Suprapubic skin (tissue), 4 donors: Measurements from ENCODE around the gene KLF16.

Experiments
- CTCF ChIP-seq, 2 donors: fragments of 200-600 bp in 1 of 2; fragments of 450-650 bp in 1 of 2; sonication (generic) in 1 of 2; IDR thresholded peaks; one replicate each; pipeline ENCODE4 v1.5.1; 2016 to 2019; ENCODE audit warnings: antibody characterized with exemption in 2 of 2, mild to moderate bottlenecking in 1 of 2, moderate library complexity in 1 of 2
- EP300 ChIP-seq: sonication (generic); formaldehyde crosslinking; IDR thresholded peaks from one replicate; pipeline ENCODE4 v1.6.1; 2017; ENCODE audit warnings: antibody characterized with exemption
- POLR2AphosphoS5 ChIP-seq, 3 donors: sonication (generic); formaldehyde crosslinking; IDR thresholded peaks; one replicate each; pipeline ENCODE4 v1.6.1; 2017; ENCODE audit warnings: antibody characterized with exemption in 3 of 3

GRCh38 chr19:1905110-1905862 is 41.9 kb upstream of the KLF16 start, which contains the start of the genes ADAT3 and SCAMP4:
- no peak for TF ChIP-seq CTCF (IDR thresholded peaks at IDR 0.05)
- TF ChIP-seq POLR2AphosphoS5 (IDR thresholded peaks at IDR 0.05): peak in 2 of 3 donors; percentile 46 to 82
- no peak for TF ChIP-seq EP300
